ENCODE results near the gene DLGAP5.

DNA sequence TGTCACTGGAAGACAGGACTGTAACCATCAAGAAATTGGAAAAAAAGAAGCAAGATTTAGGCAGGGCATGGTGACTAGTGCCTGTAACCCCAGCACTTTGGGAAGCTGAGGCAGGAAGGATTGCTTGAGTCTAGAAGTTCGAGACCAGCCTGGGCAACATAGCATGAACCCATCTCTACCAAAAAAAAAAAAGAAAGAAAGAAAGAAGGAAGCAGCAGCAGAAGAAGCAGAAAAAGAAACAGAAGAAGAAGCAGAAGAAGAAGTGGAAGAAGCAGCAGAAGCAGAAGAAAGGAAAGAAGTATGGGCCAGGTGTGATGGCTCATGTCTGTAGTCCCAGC is 92.9 kb downstream of the DLGAP5 start:
- TF ChIP-seq ZNF615 (CRISPR knock-in tag; IDR thresholded peaks at IDR 0.05; ENCODE audit: borderline replicate concordance), result no peak
- no peak for TF ChIP-seq GATA4 (IDR thresholded peaks at IDR 0.05; ENCODE audit: borderline replicate concordance, low read depth)
- TF ChIP-seq, protein P1, sequence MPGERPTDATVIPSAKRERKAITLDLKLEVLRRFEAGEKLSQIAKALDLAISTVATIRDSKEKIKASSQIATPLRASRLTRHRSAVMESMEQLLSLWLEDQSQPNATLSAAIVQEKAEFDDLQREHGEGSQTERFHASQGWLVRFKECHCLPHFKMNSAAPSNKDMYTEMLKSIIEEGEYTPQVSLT (CRISPR knock-in tag; IDR thresholded peaks at IDR 0.05; ENCODE audit: borderline replicate concordance, low read depth), result no peak
- TF ChIP-seq, protein P2, sequence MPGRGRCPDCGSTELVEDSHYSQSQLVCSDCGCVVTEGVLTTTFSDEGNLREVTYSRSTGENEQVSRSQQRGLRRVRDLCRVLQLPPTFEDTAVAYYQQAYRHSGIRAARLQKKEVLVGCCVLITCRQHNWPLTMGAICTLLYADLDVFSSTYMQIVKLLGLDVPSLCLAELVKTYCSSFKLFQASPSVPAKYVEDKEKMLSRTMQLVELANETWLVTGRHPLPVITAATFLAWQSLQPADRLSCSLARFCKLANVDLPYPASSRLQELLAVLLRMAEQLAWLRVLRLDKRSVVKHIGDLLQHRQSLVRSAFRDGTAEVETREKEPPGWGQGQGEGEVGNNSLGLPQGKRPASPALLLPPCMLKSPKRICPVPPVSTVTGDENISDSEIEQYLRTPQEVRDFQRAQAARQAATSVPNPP (CRISPR knock-in tag; IDR thresholded peaks at IDR 0.05), result no peak
- no peak for TF ChIP-seq MTA1 (CRISPR knock-in tag; IDR thresholded peaks at IDR 0.05; ENCODE audit: borderline replicate concordance)
- no peak for TF ChIP-seq CHD4 (IDR thresholded peaks at IDR 0.05; ENCODE audit: borderline replicate concordance, low read length)
- TF ChIP-seq, protein P3, sequence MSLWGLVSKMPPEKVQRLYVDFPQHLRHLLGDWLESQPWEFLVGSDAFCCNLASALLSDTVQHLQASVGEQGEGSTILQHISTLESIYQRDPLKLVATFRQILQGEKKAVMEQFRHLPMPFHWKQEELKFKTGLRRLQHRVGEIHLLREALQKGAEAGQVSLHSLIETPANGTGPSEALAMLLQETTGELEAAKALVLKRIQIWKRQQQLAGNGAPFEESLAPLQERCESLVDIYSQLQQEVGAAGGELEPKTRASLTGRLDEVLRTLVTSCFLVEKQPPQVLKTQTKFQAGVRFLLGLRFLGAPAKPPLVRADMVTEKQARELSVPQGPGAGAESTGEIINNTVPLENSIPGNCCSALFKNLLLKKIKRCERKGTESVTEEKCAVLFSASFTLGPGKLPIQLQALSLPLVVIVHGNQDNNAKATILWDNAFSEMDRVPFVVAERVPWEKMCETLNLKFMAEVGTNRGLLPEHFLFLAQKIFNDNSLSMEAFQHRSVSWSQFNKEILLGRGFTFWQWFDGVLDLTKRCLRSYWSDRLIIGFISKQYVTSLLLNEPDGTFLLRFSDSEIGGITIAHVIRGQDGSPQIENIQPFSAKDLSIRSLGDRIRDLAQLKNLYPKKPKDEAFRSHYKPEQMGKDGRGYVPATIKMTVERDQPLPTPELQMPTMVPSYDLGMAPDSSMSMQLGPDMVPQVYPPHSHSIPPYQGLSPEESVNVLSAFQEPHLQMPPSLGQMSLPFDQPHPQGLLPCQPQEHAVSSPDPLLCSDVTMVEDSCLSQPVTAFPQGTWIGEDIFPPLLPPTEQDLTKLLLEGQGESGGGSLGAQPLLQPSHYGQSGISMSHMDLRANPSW (CRISPR knock-in tag; IDR thresholded peaks at IDR 0.05; ENCODE audit: borderline replicate concordance), result no peak
- no peak for TF ChIP-seq FOXK1 (CRISPR knock-in tag; IDR thresholded peaks at IDR 0.05; ENCODE audit: borderline replicate concordance, low read depth)
- TF ChIP-seq KAT7 (CRISPR knock-in tag; IDR thresholded peaks at IDR 0.05; ENCODE audit: borderline replicate concordance), result no peak
- TF ChIP-seq HNF1A (IDR thresholded peaks at IDR 0.05; ENCODE audit: low read depth), result no peak
- TF ChIP-seq HNF1A (CRISPR knock-in tag; IDR thresholded peaks at IDR 0.05; ENCODE audit: borderline replicate concordance), result no peak
